ENCODE results near the gene HOXD4.

The HOXD4 gene

GRCh38 chr2:176127774-176128072 lies 23.6 kb upstream of the HOXD4 start:
- no peak for TF ChIP-seq GATA1 (IDR thresholded peaks at IDR 0.05; ENCODE audit: low read depth, low read length)
- no peak for TF ChIP-seq POLR2A (IDR thresholded peaks at IDR 0.05; ENCODE audit: low read length)
- no peak for DNase-seq

- no peak for TF ChIP-seq GATA1 (IDR thresholded peaks at IDR 0.05; ENCODE audit: low read depth, low read length)
- no peak for TF ChIP-seq POLR2A (IDR thresholded peaks at IDR 0.05; ENCODE audit: low read length)
- no peak for DNase-seq
Measured at GRCh38 chr2:176128172-176128981, 23.0 kb upstream of the HOXD4 start.

GRCh38 chr2:176128982-176129796 lies 22.2 kb upstream of the HOXD4 start, which contains the start of gene HOXD8:
HOXD8 (plus strand) TSS chr2:176129705; CDS start chr2:176130367, 662 bp downstream.
- DNase-seq = peak; percentile 77 to 81
- TF ChIP-seq GATA1 (IDR thresholded peaks at IDR 0.05; ENCODE audit: low read depth, low read length) (no peak), POLR2A (IDR thresholded peaks at IDR 0.05; ENCODE audit: low read length) (no peak)

GRCh38 chr2:176129813-176130146 lies 21.6 kb upstream of the HOXD4 start:
- no peak for TF ChIP-seq GATA1 (IDR thresholded peaks at IDR 0.05; ENCODE audit: low read depth, low read length)
- TF ChIP-seq POLR2A (IDR thresholded peaks at IDR 0.05; ENCODE audit: low read length) = no peak
- DNase-seq = peak in 1 of 2 experiments; percentile 60

GRCh38 chr2:176130147-176130956 lies 21.0 kb upstream of the HOXD4 start:
- DNase-seq = peak; percentile 56 to 71

GRCh38 chr2:176130957-176131847 lies 20.1 kb upstream of the HOXD4 start:
- no peak for TF ChIP-seq POLR2A (IDR thresholded peaks at IDR 0.05; ENCODE audit: low read length)
- TF ChIP-seq GATA1 (IDR thresholded peaks at IDR 0.05; ENCODE audit: low read depth, low read length) = no peak
- DNase-seq = peak in 1 of 2 experiments; percentile 19

More at GRCh38 chr2:176130147-176130956, 21.0 kb upstream of the HOXD4 start:
- TF ChIP-seq POLR2A (IDR thresholded peaks at IDR 0.05; ENCODE audit: low read length) = no peak
- no peak for TF ChIP-seq GATA1 (IDR thresholded peaks at IDR 0.05; ENCODE audit: low read depth, low read length)

GRCh38 chr2:176131848-176132158 lies 19.5 kb upstream of the HOXD4 start:
- no peak for DNase-seq
- TF ChIP-seq POLR2A (IDR thresholded peaks at IDR 0.05; ENCODE audit: low read length) = no peak
- no peak for TF ChIP-seq GATA1 (IDR thresholded peaks at IDR 0.05; ENCODE audit: low read depth, low read length)

- TF ChIP-seq GATA1 (IDR thresholded peaks at IDR 0.05; ENCODE audit: low read depth, low read length) (no peak), POLR2A (IDR thresholded peaks at IDR 0.05; ENCODE audit: low read length) (no peak)
- peak; percentile 26 to 68 for DNase-seq
Measured at GRCh38 chr2:176132205-176133171, 18.9 kb upstream of the HOXD4 start.

GRCh38 chr2:176133389-176133788 lies 18.0 kb upstream of the HOXD4 start:
- DNase-seq = no peak
- no peak for TF ChIP-seq GATA1 (IDR thresholded peaks at IDR 0.05; ENCODE audit: low read depth, low read length)

- no peak for DNase-seq
- TF ChIP-seq POLR2A (IDR thresholded peaks at IDR 0.05; ENCODE audit: low read length) (no peak), GATA1 (IDR thresholded peaks at IDR 0.05; ENCODE audit: low read depth, low read length) (no peak)
Measured at GRCh38 chr2:176134035-176134434, 17.3 kb upstream of the HOXD4 start.

- no peak for DNase-seq
- no peak for TF ChIP-seq POLR2A (IDR thresholded peaks at IDR 0.05; ENCODE audit: low read length)
- TF ChIP-seq GATA1 (IDR thresholded peaks at IDR 0.05; ENCODE audit: low read depth, low read length) = no peak
Measured at GRCh38 chr2:176135035-176135440, 16.3 kb upstream of the HOXD4 start.
